Colonic mucosa (tissue), 4 donors: ENCODE data around the gene SLC13A1. TPM values are rescaled to one million over a fixed set of nuclear protein-coding genes. Genes with fewer than 3 reads are reported as not detected.
A peak's percentile ranks its signal among the peaks of the same experiment; 100 is the strongest.

ENCODE experiments used
- DNase-seq: peaks from one replicate; pipeline ENCODE4 v3.0.0-alpha.2; 2020
- H3K27ac ChIP-seq: fragments of 200-600 bp; one replicate; pipeline ENCODE4 v1.8.0; 2021
- H3K27me3 ChIP-seq: fragments of 200-600 bp; one replicate; pipeline ENCODE4 v1.8.0; 2021
- H3K36me3 ChIP-seq: fragments of 200-600 bp; one replicate; pipeline ENCODE4 v1.8.0; 2021
- H3K4me1 ChIP-seq: fragments of 200-600 bp; one replicate; pipeline ENCODE4 v1.8.0; 2021; ENCODE audit warnings: mild to moderate bottlenecking
- H3K4me3 ChIP-seq: fragments of 200-600 bp; one replicate; pipeline ENCODE4 v1.8.0; 2021
- H3K9ac ChIP-seq, 2 donors: one replicate each; pipeline ENCODE4 v1.7.0; 2013; ENCODE audit warnings: control low read depth in 2 of 2, low read depth in 2 of 2, low read length in 2 of 2
- H3K9me3 ChIP-seq: fragments of 200-600 bp; one replicate; pipeline ENCODE4 v1.8.0; 2021
- CTCF ChIP-seq: fragments of 200-600 bp; IDR thresholded peaks from one replicate; pipeline ENCODE4 v1.8.0; 2022; ENCODE audit warnings: antibody characterized with exemption, mild to moderate bottlenecking
- intact Hi-C: fragments of 100-400 bp; cut with DNase I; formaldehyde crosslinking; loops from one replicate; pipeline ENCODE4 v1.14.1; 2022
- total RNA-seq, 2 donors: library from RNA; stranded (reverse); fragmentation: NEBNext Ultra II Directional in 1 of 2; extraction: Animal tissue kit (Norgen Biotek cat#: 25700) in 1 of 2; gene quantifications; one replicate each; pipeline ENCODE4 v1.2.1, GENCODE V29; 2021
- donor health status: healthy.
- donor health status: DM: no; HTN: no; CAD: no.
- donor health status: DM: no; HTN: no; CAD: no.

Gene SLC13A1
- total RNA-seq, 2 donors from 2014 or later: 0.32 to 0.40 TPM

GRCh38 chr7:123216825-123217224 lies 17.1 kb upstream of the SLC13A1 start:
- Histone ChIP-seq H3K9ac (no peak overlapping the region), H3K9me3 (no peaks in the 10 kb centered on the region), H3K27me3 (no peaks in the 10 kb centered on the region), H3K4me1 (no peaks in the 10 kb centered on the region), H3K27ac (no peak overlapping the region), H3K36me3 (no peaks in the 10 kb centered on the region), H3K4me3 (no peak overlapping the region)
- intact Hi-C loops: no loop called here
- TF ChIP-seq CTCF: no peak
- no peak for DNase-seq

GRCh38 chr7:123215350-123215749 lies 15.6 kb upstream of the SLC13A1 start:
- intact Hi-C loops: no loop called here
- no peak overlapping the region for H3K27ac ChIP-seq

GRCh38 chr7:123211545-123211944 lies 11.8 kb upstream of the SLC13A1 start:
- Histone ChIP-seq H3K4me1 (no peaks in the 10 kb centered on the region), H3K36me3 (no peaks in the 10 kb centered on the region), H3K9ac (no peak overlapping the region), H3K27ac (no peak overlapping the region), H3K27me3 (no peaks in the 10 kb centered on the region), H3K9me3 (no peaks in the 10 kb centered on the region), H3K4me3 (no peak overlapping the region)
- TF ChIP-seq CTCF: no peak
- intact Hi-C loops: no loop called here
- DNase-seq: no peak

More at GRCh38 chr7:123215350-123215749, 15.6 kb upstream of the SLC13A1 start:
- Histone ChIP-seq H3K27me3 (no peaks in the 10 kb centered on the region), H3K9ac (no peak overlapping the region), H3K4me3 (no peak overlapping the region), H3K4me1 (no peaks in the 10 kb centered on the region), H3K36me3 (no peaks in the 10 kb centered on the region), H3K9me3 (no peaks in the 10 kb centered on the region)
- DNase-seq: no peak
- no peak for TF ChIP-seq CTCF

- no peak for TF ChIP-seq CTCF
Observed at GRCh38 chr7:123210986-123211385, 11.2 kb upstream of the SLC13A1 start.

GRCh38 chr7:123209786-123210185 lies 10.0 kb upstream of the SLC13A1 start:
- DNase-seq: peak; percentile 40
- H3K27ac ChIP-seq: no peak overlapping the region
- H3K9me3 ChIP-seq: no peaks in the 10 kb centered on the region
- no peak overlapping the region for H3K9ac ChIP-seq
- TF ChIP-seq CTCF: no peak
- H3K27me3 ChIP-seq: no peaks in the 10 kb centered on the region
- intact Hi-C loops: loop anchor here (5.0 kb wide), 1 partner anchor 158 kb away; no protein-coding TSS in a partner anchor
- no peaks in the 10 kb centered on the region for H3K4me1 ChIP-seq
- no peaks in the 10 kb centered on the region for H3K36me3 ChIP-seq
- no peak overlapping the region for H3K4me3 ChIP-seq

More at GRCh38 chr7:123210986-123211385, 11.2 kb upstream of the SLC13A1 start:
- no peak for DNase-seq
- Histone ChIP-seq H3K36me3 (no peaks in the 10 kb centered on the region), H3K4me1 (no peaks in the 10 kb centered on the region), H3K4me3 (no peak overlapping the region), H3K9ac (no peak overlapping the region), H3K27me3 (no peaks in the 10 kb centered on the region), H3K27ac (no peak overlapping the region), H3K9me3 (no peaks in the 10 kb centered on the region)
- intact Hi-C loops: no loop called here

GRCh38 chr7:123208793-123209192 lies 9.0 kb upstream of the SLC13A1 start:
- no peak for DNase-seq

More at GRCh38 chr7:123208793-123209192, 9.0 kb upstream of the SLC13A1 start:
- Histone ChIP-seq H3K4me3 (no peak overlapping the region), H3K27ac (no peak overlapping the region), H3K36me3 (no peaks in the 10 kb centered on the region), H3K27me3 (no peaks in the 10 kb centered on the region), H3K9ac (no peak overlapping the region), H3K4me1 (no peaks in the 10 kb centered on the region), H3K9me3 (no peaks in the 10 kb centered on the region)
- intact Hi-C loops: loop anchor here (5.0 kb wide), 1 partner anchor 159 kb away; no protein-coding TSS in a partner anchor
- peak; percentile 19 for TF ChIP-seq CTCF
